ENCODE data around the gene SPOCD1.

Gene SPOCD1

DNA sequence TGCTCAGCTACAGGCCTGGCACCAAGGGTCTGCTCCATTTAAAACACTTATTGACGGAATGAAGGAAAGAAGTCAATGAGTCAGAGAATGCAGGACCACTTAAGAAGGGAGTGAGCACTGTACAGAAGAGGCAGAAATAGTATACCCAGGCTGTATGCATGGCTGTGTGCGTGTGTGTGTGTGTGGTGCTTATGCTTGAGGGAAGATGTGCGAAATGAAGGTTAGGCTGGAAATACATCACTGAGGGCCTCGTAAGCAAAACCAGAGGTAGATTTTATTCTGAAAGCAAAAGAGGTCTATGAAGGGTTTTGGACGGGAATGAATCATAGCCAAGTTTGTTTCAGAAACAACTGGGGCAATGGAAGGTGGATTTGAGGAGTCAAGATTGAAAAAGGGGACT lies 42.0 kb downstream of the SPOCD1 start:
- no peak for DNase-seq (ENCODE audit: low spot score)

DNA sequence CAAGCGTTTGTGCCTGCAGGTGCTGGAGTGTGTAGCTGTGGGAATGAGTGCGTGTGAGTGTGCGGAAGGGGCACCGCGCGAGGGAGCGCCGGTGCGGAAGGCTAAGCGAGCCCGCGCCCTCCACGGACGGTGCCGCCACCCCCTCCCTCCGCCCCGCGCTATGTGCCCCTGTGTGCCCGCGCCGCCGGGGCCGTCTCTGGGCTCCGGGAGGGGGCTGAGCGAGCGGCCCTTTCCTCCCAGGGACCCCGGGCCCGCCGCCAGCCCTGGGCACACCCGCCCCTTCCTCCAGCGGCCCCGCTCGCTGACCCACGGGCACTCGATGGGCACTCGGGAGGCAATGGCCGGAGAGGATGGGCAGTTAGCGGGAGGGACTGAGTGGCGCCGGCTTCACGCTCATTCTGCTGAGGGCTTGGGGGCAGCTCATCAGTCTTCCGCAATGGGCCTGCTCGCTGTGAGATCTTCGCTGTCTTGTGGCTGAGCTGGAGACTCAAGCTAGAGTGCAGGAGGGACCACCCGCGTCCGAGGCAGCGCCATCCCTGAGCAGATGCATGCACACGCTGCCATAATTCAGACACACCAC lies 43.1 kb downstream of the SPOCD1 start:
- no peak for DNase-seq (ENCODE audit: low spot score)

DNA sequence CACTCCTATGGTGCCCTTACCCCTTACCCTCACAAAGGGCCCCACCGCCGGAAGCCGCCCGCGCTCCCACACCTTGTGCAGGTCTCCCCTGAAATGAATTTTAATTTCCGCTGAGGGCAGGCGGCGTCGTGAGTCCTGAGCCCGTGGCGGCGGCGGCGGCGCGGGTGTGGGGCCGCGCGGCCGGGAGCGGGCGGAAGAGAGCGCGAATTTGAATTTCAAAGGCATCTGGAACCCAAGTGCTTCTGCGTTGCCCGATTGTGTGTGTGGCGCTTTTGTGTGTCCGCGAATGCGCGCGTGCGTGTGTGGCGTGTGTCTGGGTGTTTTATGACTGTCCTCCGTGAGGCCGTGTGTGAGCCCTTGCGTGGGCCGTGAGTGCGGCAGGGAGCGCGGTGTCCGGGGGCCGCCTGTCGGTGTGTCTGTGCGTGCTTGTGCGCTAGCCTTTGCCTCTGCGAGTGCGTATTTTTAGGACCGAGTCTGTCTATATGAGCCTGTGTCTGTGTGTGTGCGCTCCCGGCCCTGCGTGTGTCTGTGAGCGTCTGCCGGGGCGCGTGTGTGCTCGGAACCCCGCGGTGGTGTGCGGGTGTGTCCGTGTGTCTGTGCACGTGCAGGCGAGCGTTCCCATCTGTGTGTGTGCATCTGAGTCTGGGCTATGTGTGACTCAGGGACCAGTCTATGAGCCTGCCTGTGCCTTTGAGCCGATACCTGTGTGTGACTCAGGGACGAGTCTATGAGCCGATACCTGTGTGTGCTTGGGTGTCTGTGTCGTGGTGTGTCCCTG lies 43.7 kb downstream of the SPOCD1 start:
- no peak for DNase-seq (ENCODE audit: low spot score)

DNA sequence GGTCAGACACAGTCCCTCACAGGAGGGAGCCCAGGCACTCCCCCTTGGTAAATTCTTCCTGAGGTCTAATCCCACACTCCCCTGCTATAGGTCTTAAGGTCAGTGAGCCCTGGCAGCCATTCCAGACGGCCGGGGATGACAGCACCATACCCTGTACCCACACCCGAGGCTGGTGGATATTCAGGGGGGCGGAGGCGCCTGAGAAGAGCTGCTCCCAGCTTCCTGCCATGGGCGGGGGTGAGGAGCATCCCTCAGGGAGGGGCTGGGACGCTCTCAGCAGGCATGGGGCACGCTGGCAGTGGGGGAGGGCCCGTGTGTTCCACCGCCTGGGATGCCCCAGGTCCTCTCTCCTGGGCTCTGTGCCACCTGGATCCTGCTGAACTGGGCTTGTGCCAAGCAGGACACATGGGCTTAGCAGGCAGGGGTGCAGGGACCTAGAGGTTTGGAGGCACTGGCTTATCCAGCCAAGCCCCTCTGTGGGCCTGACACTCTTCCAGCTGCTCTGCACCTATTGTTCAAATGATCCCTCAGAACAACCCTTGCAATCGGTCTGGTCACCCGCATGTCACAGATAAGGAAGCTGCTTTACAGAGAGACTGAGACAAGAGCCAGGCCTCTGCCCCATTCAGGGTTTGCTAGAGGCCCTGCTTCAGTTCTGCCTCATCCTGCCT lies 46.0 kb downstream of the SPOCD1 start:
- peak; percentile 32 for DNase-seq (ENCODE audit: low spot score)

DNA sequence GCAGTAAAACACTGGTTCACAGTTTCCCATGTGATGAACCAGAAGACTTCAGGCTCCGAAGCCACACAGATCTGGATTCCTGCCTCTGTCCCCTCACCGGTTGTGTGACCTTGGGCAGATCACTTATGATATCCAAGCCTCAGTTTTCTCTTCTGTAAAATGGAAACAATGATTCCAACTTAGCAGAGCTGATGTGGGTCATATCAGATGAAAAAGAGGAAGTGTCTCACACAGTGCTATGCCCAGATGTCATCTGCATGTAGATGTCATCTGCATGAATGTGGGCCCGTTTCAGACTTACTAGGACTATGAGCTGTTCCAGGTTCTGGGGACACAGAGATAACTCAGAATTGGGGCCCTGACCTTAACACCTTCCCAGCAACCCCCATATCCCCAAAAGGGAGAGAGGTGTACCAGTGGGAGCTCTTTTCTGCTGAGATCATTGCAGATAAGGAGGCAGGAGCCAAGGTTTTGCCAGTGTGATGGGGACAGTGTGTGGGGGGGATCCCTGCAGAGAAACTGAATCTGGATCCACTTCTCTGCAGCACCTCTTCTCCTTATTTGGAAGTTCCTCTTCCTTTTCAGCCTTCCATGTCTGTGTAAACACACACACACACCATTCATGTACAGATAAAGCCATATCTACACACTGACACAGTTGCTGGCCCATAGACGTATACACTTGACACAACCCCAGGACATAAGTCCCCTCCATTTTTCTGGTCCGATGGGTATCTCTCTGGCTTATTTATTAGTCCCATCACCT lies 46.7 kb downstream of the SPOCD1 start:
- DNase-seq (ENCODE audit: low spot score), result no peak

DNA sequence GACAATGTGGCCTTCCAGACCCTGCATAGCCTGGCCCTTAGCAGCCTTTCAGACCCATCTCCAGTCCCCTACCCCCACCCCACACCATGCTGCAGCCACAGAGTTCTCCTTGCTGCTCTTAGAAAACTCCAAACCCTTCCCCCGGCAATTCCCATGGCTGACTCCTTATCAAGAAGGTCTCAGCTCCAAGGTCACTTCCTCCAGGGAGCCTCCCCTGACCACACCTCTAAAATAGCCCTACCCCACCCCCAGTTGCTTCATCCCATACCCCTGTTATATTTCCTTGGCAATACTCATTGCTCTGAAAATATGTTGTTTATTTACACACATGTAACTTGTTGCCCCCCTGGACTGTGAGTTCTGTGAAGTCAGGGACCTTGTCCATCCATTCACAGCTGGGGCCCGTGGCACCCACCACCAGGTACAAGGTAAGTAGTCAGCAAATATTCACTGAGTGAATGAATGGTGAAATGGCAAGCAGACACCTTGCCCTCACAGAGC lies 47.4 kb downstream of the SPOCD1 start:
- DNase-seq (ENCODE audit: low spot score), result no peak

DNA sequence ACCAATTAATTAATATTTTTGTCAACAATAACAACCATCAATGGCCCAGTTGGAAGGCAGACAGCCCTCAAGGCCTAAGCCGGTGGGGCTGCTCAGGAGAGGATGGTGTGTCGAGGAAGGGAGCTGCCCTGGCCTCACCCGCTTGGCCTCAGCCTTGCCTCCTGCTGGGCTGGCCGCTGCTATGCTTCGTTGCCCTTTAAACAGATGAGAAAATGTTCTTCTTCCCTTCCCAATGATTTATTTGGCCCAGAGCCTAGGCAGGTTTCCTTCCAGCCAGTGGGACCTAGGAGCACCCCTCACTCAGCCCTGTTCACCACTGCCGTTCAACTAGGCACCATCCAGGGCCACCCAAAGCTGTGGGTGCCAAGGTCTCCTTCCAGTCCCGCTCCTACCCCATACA lies 48.6 kb downstream of the SPOCD1 start:
- no peak for DNase-seq (ENCODE audit: low spot score)

DNA sequence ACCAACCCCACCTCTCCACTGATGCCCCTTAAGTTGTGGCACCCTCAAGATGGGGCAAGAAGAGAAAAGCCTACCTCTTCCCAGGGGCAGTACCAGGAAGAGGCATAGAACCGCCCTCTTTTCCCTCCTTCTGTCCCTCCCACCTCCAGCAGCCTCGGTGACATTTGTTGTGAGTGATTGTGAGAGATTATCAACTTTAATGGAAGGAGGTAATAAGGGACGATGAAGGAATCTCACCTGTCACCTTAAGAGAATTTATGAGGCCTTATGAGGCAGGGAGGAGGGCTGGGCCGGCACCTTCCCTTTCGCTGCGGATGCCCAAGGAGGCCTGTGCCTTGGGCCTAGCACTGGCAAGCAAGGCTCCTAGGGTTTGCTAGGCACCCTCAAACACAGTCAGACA lies 50.3 kb downstream of the SPOCD1 start:
- DNase-seq (ENCODE audit: low spot score), result no peak

DNA sequence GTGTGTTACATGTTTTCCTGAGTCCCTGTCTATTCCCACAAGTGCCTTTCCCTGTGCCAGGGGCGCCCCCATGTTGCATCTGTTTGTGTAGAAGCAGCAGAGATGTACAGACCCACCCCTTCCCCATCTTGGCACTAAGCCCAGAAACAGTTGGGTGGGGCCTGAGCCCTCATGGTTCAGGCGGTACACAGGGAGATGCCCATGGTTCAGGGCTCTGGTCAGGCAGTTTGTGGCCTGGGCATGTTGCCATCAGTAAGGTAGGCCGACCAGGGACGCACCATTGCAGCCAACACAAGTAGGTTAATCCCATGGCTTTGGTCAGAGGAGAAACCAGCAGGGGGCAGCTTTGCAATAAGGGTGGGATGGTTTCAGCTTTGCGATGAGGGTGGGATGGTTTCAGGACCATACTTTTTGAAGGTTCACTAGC lies 50.8 kb downstream of the SPOCD1 start:
- peak; percentile 26 for DNase-seq (ENCODE audit: low spot score)

DNA sequence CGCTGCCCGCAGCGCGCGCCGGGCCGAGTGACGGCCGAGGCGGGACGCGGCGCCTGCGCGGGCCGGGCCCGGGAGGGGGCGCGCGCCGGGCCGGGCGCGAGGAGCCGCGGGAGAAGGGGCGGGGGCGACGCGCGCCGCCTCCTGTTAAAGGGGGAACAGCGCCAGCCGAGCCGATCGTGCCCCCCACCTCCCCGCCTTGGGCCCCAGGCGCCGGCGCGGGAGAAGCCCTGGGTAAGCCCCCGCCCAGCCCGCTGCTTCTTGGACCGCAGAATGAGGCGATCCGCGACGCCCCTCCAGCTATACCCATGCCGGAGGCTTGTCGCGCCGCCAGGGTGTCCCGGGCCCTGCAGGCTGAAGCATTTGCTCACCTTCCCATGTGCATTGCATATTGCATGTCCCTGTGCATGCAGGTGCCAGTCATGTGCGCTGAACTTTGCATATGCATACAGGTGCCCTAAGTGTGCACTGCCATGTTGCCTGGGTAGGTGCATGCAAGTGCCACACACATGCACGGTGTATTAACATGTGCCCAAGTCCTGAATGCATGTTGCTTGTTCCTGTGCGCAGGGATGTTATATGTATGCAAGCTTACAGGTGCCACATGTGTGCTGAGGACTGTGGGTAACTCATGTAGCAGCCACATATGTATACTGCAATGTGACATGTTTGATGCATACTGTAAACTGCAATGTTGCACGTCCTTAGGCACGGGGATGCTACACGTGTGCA lies 51.3 kb downstream of the SPOCD1 start, which contains the start of gene ADGRB2:
Gene ADGRB2, minus strand, starts transcription at position 29 of the 729 bp plus-strand sequence. CDS start 7,119 bp downstream, outside the sequence.
- no peak for DNase-seq (ENCODE audit: low spot score)

DNA sequence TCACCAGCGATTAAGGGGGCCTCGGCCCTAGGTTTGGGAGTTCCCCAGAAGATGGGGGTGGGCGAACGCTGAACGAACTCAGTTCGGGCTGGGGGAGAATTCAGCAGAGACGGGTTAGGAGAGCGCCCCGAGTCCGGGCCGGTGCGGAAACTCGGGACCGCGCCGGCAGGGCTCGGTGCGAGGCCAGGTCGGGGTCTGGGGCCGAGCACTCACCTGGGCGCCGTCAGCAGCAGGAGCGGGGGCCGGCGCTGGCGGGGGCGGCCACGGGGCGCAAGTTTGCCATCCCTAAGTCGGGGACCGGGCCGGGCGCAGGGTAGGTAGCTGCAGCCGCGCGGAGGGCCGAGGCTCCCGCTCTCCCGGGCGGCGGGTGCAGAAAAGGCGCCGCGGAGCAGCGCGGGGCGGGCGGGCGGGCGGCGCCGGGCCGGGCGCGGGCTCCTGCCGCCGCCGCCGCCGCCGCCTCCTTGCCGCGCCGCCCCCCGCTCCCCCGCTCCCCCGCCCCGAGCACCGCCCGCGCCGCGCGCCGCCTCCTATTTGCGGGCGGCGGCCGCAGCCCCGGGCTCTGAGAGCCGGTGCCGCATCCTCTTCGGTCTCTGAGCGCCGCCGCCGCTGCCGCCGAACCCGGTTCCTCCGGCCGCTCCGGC lies 52.0 kb downstream of the SPOCD1 start:
- DNase-seq (ENCODE audit: low spot score), result no peak

DNA sequence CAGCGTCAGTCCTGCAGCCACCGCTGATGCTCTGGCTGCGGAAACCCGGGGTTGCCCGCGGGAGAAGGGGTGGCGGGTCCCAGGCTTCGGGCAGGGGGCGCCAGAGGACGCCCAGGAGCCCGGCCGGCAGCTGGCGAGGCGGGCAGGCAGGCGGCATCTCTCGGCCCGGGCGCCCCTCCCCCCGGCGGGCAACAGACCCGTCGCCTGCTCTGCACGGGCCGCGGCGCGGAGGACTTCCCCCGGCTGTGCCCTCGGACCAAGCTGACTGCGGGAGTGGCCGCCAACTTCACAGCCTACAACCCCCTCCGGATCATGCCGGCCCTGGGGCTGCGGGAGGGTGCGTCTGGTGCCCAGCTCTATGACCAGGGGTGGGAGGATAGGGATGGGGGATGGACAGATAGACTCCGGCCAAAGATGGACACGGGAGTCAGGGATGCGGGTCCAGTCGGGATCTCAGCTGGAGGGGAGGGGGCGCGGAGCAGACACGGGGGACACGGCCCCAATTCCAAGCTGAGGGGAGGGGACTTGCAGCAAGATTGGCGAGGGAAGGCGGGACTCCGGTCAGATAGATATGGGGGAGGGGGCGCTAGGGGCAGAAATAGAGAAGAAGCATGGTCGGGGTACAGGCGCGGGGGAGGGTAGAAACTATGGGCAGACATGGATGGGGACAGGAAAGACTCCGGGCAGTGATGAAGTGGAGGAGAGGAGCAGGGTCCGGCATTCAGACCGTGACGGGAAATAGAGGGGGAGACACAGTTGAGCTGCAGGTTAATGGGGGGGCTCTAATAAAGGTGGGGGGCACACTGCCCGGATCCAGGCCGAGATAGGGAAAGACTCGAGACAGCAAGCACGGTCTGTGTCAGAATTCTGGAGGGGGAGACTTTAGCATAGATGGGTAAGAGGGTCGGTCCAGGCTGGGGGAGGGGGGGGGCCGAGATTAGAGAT lies 52.8 kb downstream of the SPOCD1 start:
- DNase-seq (ENCODE audit: low spot score), result peak; percentile 61

DNA sequence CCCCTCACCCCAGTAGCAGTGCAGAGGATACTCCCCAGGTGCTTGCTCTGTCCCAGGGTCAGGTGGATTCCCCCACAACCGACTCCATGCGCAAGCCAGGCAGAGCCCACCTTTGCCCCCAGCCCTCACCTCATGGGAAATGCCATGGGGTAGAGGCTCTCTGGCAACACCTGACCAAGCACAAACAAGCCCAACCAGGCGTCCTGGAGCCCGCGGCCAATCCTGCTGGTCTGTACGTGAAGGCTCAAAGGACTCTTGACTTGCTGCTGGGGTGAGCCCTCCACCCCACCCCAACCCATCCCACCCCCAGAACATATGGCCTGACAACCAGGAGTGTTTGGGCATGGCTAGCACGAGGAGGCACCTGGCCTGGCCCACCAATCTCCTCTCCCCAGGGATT lies 53.5 kb downstream of the SPOCD1 start:
- DNase-seq (ENCODE audit: low spot score), result no peak

DNA sequence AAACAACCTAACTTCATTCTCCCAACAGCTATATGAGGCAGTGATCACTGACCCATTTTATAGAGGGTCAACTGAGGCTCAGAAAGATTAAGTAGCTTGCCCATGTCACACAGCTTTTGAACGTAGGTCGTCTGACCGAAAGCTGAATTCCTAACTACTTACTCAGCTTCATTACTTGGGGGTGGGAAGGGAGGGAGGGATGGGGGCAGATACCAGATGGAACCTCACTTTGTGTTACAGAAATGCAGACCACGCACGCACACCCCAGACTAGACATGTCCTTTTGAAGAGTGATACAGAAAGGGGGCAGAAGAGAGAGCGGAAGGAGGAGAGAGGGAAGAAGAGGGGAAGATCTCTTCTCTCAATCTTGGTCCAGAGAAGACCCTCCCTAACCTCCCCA lies 53.9 kb downstream of the SPOCD1 start:
- no peak for DNase-seq (ENCODE audit: low spot score)

DNA sequence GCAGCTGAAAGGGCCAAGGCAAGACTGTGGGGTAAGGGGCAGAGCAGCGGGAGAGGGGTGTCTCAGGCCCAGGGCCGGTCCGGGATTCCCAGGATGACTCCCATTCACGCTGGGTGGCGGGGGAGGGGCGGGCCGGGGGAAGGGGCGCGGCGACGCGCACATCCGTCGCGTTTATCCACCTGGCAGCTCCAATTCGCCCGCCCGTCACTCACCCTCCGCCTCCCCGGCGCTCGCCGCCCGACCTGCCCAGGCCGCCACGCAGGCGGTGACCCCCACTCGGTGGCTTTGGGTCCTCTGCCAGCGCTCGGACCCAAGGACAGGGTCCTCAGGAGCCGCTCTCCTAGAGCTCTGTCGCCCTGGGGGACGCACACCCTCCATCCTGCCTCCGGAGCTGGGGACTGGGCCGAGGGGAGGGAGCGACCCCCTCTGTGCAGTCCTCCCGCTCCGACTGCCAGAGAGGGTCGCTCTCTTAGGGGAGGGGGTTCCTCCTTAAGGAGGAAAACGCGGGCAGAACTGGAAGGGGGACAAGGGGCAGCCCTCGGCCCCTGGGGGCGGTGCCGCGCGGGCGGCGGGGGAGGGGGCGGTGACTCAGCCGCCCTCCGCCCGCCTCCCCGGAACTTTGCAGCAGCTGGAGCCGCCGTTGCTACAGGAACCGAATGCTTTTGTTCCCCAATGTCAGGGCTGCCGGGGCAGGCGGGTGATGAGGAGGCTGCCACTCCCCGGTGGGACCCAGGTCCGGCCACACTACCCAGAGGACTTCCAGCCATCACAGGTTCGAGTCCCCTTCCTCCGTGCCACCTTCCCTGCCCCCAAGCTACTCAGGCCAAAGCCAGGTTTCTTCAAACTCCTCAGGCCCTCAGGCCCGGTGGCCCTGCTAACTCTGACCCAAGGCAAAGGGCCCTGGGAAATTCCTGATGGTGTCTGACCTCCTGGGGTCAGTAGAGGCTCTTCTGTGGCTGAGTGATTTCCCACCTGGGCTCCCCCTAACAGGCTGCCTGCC lies 55.1 kb downstream of the SPOCD1 start:
- no peak for DNase-seq (ENCODE audit: low spot score)

DNA sequence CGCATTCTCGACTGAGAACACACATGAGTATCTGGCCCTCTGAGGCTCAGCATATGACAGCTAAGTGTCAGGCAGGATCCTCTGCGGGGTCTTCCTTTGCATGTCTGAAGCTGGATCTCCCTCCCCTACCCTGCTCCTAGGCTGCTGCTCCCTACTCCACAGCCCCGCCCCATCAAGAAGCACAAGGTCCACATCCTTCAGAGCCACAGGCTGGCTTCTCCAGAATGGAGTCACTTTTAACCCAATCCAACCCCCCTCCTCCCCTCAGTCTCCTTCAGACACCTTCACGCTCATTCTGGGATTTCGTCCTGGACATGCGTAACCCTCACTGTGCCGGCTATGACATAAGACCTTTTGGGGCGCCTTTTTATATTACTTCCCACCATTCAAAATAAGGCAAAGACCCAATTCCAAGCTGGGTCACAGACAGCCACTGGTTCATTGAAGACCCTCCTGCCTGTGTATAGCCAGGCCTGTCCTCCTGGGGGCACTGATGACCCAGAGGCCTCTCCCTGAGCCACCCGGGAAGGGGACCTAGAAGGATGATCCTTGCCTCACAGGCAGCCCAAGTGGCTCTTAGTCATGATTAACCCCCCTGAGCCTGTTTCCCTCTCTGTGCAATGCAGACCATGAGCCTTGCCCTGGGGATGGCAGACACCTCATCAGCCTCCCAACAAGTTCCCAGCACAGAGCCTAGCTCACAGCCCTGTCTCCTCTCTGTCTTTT lies 56.4 kb downstream of the SPOCD1 start:
- no peak for DNase-seq (ENCODE audit: low spot score)

DNA sequence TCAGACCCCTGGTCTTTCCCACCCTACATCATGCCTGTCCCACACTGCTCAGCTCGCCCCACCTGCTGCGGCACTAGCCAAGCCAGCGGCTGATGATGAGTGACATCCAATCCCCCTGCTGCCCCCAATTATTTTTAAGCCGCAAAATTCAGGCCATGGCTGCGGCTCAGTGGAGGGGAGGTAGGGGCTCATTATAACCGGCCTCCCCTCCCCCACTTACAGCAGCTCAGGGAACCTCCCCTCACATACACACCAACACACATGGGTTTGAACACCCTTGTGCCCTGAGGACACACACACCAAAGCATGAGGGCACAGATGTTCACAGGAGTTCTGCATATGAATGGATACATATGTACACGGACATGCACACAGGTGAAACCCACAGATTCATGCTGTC lies 57.0 kb downstream of the SPOCD1 start:
- no peak for DNase-seq (ENCODE audit: low spot score)

DNA sequence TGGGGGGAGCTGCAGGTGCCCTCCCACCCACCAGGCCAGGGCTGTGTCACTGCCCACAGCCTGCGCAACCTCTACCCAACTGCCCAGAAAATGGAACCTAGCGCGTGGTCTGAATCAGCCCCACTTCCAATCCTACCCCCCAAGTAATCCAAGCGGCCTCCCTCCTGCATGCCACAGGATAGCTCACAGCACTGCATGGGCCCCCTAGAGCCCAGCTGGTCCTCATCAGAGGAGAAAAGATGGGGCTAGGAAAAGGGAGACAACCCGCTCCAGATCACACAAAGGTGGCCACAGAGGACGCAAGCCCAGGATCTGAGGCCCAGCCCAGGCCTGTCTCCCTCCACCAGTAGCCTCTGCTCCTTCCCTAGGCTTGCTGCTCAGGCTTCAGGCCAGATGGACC lies 57.8 kb downstream of the SPOCD1 start:
- DNase-seq (ENCODE audit: low spot score), result no peak
